WERI-Rb-1 (cell line): ENCODE results near the gene ARMC9.

Source experiments
- DNase-seq: peaks from one replicate; pipeline ENCODE4 v3.0.0-alpha.2; 2020
- H3K27ac ChIP-seq: fragments of 250-450 bp; sonication (Bioruptor Pico); 2 replicates; pipeline ENCODE4 v1.5.1; 2020; ENCODE audit warnings: mild to moderate bottlenecking, moderate library complexity
- H3K27me3 ChIP-seq: fragments of 250-450 bp; sonication (Bioruptor Pico); 2 replicates; pipeline ENCODE4 v1.5.1; 2021; ENCODE audit warnings: mild to moderate bottlenecking, low read depth, moderate library complexity; ENCODE audit not compliant: insufficient read depth, severe bottlenecking
- H3K36me3 ChIP-seq: fragments of 250-450 bp; sonication (Bioruptor Pico); 2 replicates; pipeline ENCODE4 v1.5.1; 2020; ENCODE audit warnings: mild to moderate bottlenecking, moderate library complexity
- H3K4me3 ChIP-seq: 2 replicates; pipeline ENCODE4 v1.5.1; 2011; ENCODE audit warnings: low read depth, mild to moderate bottlenecking, control low read depth, low read length
- H3K9me3 ChIP-seq: fragments of 250-450 bp; sonication (Bioruptor Pico); 2 replicates; pipeline ENCODE4 v1.5.1; 2021; ENCODE audit warnings: mild to moderate bottlenecking, moderate library complexity; ENCODE audit not compliant: severe bottlenecking
- CTCF ChIP-seq: IDR thresholded peaks from 2 replicates; pipeline ENCODE4 v1.5.1; 2011; ENCODE audit warnings: low read depth, mild to moderate bottlenecking, control low read depth, inconsistent platforms, low read length

Gene ARMC9

GRCh38 chr2:231318954-231319353, 120.5 kb downstream of the ARMC9 start:
- Histone ChIP-seq H3K36me3 (no peaks in the 10 kb centered on the region), H3K4me3 (no peak overlapping the region), H3K27me3 (no peaks in the 10 kb centered on the region), H3K27ac (no peak overlapping the region), H3K9me3 (no peaks in the 10 kb centered on the region)
- no peak for DNase-seq
- TF ChIP-seq CTCF: no peak

- no peak for TF ChIP-seq CTCF
- no peak for DNase-seq
- Histone ChIP-seq H3K4me3 (no peak overlapping the region), H3K27ac (no peak overlapping the region), H3K27me3 (no peaks in the 10 kb centered on the region), H3K36me3 (no peaks in the 10 kb centered on the region), H3K9me3 (no peaks in the 10 kb centered on the region)
Observed at GRCh38 chr2:231319867-231320266, 121.4 kb downstream of the ARMC9 start.

DNA sequence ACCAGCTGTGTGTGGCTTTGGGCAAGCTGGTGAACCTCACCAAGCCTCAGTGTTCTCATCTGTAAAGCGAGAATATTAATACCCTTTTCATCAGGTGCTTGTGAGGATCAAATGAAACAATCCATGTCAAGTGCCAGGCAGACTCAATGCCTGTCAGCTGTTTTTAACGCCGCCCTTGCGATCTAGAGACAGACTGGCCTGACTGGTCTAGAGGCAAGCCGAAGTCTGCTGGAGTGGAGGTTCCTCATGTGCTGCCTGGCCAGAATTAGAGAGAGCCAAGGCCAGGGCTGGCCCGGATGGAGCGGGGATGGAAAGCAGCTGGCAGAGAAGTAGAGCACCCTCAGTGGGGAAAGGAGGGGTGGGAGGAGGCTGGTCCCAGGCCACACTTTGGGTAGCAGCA, 122.6 kb downstream of the ARMC9 start:
- no peak for TF ChIP-seq CTCF
- H3K36me3 ChIP-seq: no peaks in the 10 kb centered on the region
- H3K27ac ChIP-seq: no peak overlapping the region
- H3K9me3 ChIP-seq: no peaks in the 10 kb centered on the region
- no peak overlapping the region for H3K4me3 ChIP-seq
- no peaks in the 10 kb centered on the region for H3K27me3 ChIP-seq
- DNase-seq: no peak

- Histone ChIP-seq H3K9me3 (no peaks in the 10 kb centered on the region), H3K27me3 (no peaks in the 10 kb centered on the region), H3K4me3 (no peak overlapping the region), H3K27ac (no peak overlapping the region), H3K36me3 (no peaks in the 10 kb centered on the region)
- no peak for TF ChIP-seq CTCF
- DNase-seq: no peak
Observed at GRCh38 chr2:231321556-231322334, 123.3 kb downstream of the ARMC9 start.

- no peak for TF ChIP-seq CTCF
- no peak overlapping the region for H3K4me3 ChIP-seq
- H3K9me3 ChIP-seq: no peaks in the 10 kb centered on the region
- no peaks in the 10 kb centered on the region for H3K36me3 ChIP-seq
- DNase-seq: no peak
- no peak overlapping the region for H3K27ac ChIP-seq
- H3K27me3 ChIP-seq: no peaks in the 10 kb centered on the region
Observed at GRCh38 chr2:231323316-231323715, 124.9 kb downstream of the ARMC9 start.

- DNase-seq: no peak
- Histone ChIP-seq H3K27ac (no peak overlapping the region), H3K27me3 (no peaks in the 10 kb centered on the region), H3K4me3 (no peak overlapping the region), H3K36me3 (no peaks in the 10 kb centered on the region; the same call in 1 of the 2 replicates), H3K9me3 (no peaks in the 10 kb centered on the region)
- no peak for TF ChIP-seq CTCF
Observed at GRCh38 chr2:231325826-231326225, 127.4 kb downstream of the ARMC9 start.
